Small intestine (tissue), 7 donors: ENCODE measurements around the gene RIMBP2. TPM values are rescaled to one million over a fixed set of nuclear protein-coding genes. Genes with fewer than 3 reads are reported as not detected.

Experiments used
- DNase-seq, 2 donors: peaks; one replicate each; pipeline versions ENCODE4 v3.0.0 to v3.0.0-alpha.2; 2013
- FAIRE-seq: peaks from 2 replicates; lab custom pipeline; 2012; peaks lifted over from hg19 to GRCh38; lab: Jason Lieb, UNC
- H3K27ac ChIP-seq, 3 donors: one replicate each; pipeline ENCODE4 v1.5.1; 2013; ENCODE audit warnings: low read length in 2 of 3, mild to moderate bottlenecking in 2 of 3, control low read depth in 1 of 3, inconsistent platforms in 1 of 3, low read depth in 1 of 3, moderate library complexity in 1 of 3
- H3K27me3 ChIP-seq, 3 donors: one replicate each; pipeline ENCODE4 v1.6.1; 2013; ENCODE audit warnings: low read length in 3 of 3, inconsistent platforms in 1 of 3; ENCODE audit not compliant: control insufficient read depth in 3 of 3, insufficient read depth in 3 of 3
- H3K36me3 ChIP-seq, 3 donors: one replicate each; pipeline ENCODE4 v1.6.1; 2013; ENCODE audit warnings: low read length in 3 of 3, inconsistent platforms in 1 of 3, low read depth in 1 of 3, mild to moderate bottlenecking in 1 of 3, moderate library complexity in 1 of 3; ENCODE audit not compliant: control insufficient read depth in 3 of 3, insufficient read depth in 2 of 3
- H3K4me1 ChIP-seq, 3 donors: one replicate each; pipeline ENCODE4 v1.6.1; 2013; ENCODE audit warnings: low read length in 2 of 3, inconsistent platforms in 1 of 3, low read depth in 1 of 3, mild to moderate bottlenecking in 1 of 3, moderate library complexity in 1 of 3; ENCODE audit not compliant: control insufficient read depth in 3 of 3, insufficient read depth in 2 of 3
- H3K4me3 ChIP-seq, 3 donors: one replicate each; pipeline ENCODE4 v1.5.1; 2013; ENCODE audit warnings: low read length in 3 of 3, control low read depth in 1 of 3, inconsistent platforms in 1 of 3, low read depth in 1 of 3, mild to moderate bottlenecking in 1 of 3, moderate library complexity in 1 of 3
- H3K9me3 ChIP-seq, 2 donors: one replicate each; pipeline ENCODE4 v1.6.1; 2013; ENCODE audit warnings: low read depth in 1 of 2, low read length in 1 of 2; ENCODE audit not compliant: control insufficient read depth in 2 of 2, insufficient read depth in 1 of 2
- WGBS, 3 donors: extraction: QIAGEN DNeasy Blood & Tissue Kit; methylation state at CpG; one replicate each; pipeline ENCODE4 v1.1.7; 2013; 5-methylcytosine and 5-hydroxymethylcytosine counted together
- polyA plus RNA-seq, 4 donors: library from polyadenylated mRNA; stranded (reverse) in 3 of 4; unstranded in 1 of 4; fragments of 200-250 nt in 3 of 4; fragments of 120-200 nt in 1 of 4; gene quantifications; one replicate each; pipeline versions ENCODE4 v1.2.1 to v1.2.3, GENCODE V29; 2013
- donor health status: healthy with polysubstance abuse.
- donor health status: control.
- donor health status: control.
- donor health status: Bipolar disorder and iron deficiency.
- donor health status: healthy.

RIMBP2 gene
- polyA plus RNA-seq, 4 donors, result 0.22 to 12.2 (median 2.3) TPM

GRCh38 chr12:130356222-130356621 is 359.9 kb downstream of the RIMBP2 start:
- Histone ChIP-seq H3K27ac (no peak overlapping the region), H3K9me3 (no peaks in the 10 kb centered on the region), H3K36me3 (no peaks in the 10 kb centered on the region), H3K27me3 (peaks cover 0 to 11% (median 6%) of the 10 kb centered on the region in 3 donors), H3K4me3 (no peak overlapping the region), H3K4me1 (no peaks in the 10 kb centered on the region)
- no peak for FAIRE-seq
- no peak for DNase-seq
- 52 to 80% (median 64%) methylated on average over 8 of the region's 8 CpGs for WGBS, 3 donors

GRCh38 chr12:130354407-130354806 is 361.7 kb downstream of the RIMBP2 start:
- FAIRE-seq (no peak), DNase-seq (no peak)
- Histone ChIP-seq H3K9me3 (no peaks in the 10 kb centered on the region), H3K27me3 (peaks cover 0 to 11% (median 6%) of the 10 kb centered on the region in 3 donors), H3K4me1 (no peaks in the 10 kb centered on the region), H3K36me3 (no peaks in the 10 kb centered on the region), H3K4me3 (no peak overlapping the region), H3K27ac (no peak overlapping the region)
- WGBS, 3 donors, result 67 to 76% (median 69%) methylated on average over 7 of the region's 7 CpGs

GRCh38 chr12:130353081-130353480 is 363.0 kb downstream of the RIMBP2 start:
- FAIRE-seq (no peak), DNase-seq (no peak)
- Histone ChIP-seq H3K4me3 (no peak overlapping the region), H3K27me3 (peaks cover 0 to 8% (median 6%) of the 10 kb centered on the region in 3 donors), H3K27ac (no peak overlapping the region), H3K36me3 (no peaks in the 10 kb centered on the region), H3K9me3 (no peaks in the 10 kb centered on the region), H3K4me1 (no peaks in the 10 kb centered on the region)

DNA sequence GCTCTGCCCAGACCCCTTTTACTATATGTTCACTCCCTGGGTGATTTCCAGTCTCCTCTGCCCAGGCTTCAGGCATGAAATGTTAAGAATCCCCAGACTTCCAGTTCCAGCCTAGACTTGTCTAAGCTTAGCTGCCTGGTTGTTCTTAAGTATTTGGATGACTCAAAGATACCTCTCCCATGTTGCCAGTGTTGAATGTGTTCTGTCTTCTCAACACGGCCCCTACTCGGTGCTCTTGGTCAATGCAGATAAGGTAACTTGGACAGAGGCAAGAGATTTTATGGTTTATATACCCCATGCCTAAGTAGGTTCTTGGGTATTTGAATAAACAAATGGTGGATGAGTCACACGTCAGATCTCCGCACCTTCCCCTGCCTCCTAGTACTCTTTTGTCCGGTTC is 364.8 kb downstream of the RIMBP2 start:
- FAIRE-seq (no peak), DNase-seq (no peak)
- 24 to 59% (median 58%) methylated on average over 5 of the region's 5 CpGs for WGBS, 3 donors
- Histone ChIP-seq H3K36me3 (no peaks in the 10 kb centered on the region), H3K4me3 (no peak overlapping the region), H3K4me1 (no peaks in the 10 kb centered on the region), H3K27me3 (peaks cover 0 to 5% (median 2%) of the 10 kb centered on the region in 3 donors), H3K9me3 (no peaks in the 10 kb centered on the region), H3K27ac (no peak overlapping the region)

GRCh38 chr12:130350715-130351114 is 365.4 kb downstream of the RIMBP2 start:
- FAIRE-seq (no peak), DNase-seq (no peak)
- Histone ChIP-seq H3K9me3 (no peaks in the 10 kb centered on the region), H3K27me3 (peaks cover 0 to 5% (median 2%) of the 10 kb centered on the region in 3 donors), H3K36me3 (no peaks in the 10 kb centered on the region), H3K4me1 (no peaks in the 10 kb centered on the region), H3K27ac (no peak overlapping the region), H3K4me3 (no peak overlapping the region)
- 69 to 77% (median 73%) methylated on average over 2 of the region's 2 CpGs for WGBS, 3 donors

DNA sequence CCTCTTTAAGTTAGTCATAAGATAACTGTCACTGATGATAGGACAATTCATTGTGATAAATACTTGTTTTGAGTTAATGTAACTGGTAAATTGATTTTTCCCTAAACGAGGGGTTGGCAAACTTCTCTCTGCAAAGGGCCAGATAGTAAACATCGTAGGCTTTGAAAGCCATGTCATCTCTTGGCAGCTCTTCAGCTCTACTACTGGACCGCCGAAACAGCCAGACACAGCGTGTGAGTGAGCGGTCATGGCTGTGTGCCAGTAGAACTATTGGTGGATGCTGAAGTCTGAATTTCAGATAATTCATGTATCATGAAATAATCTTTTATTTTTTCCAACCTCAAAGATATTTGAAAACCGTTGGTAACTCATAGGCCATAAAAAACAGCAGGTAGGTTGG is 368.5 kb downstream of the RIMBP2 start:
- Histone ChIP-seq H3K4me3 (no peak overlapping the region), H3K36me3 (no peaks in the 10 kb centered on the region), H3K4me1 (no peaks in the 10 kb centered on the region), H3K9me3 (no peaks in the 10 kb centered on the region), H3K27me3 (peaks cover 0 to 2% (median 0%) of the 10 kb centered on the region in 3 donors), H3K27ac (no peak overlapping the region)
- WGBS, 3 donors, result 59 to 61% (median 60%) methylated on average over 7 of the region's 7 CpGs
- no peak for DNase-seq
- FAIRE-seq, result no peak

Other genes with a start within 250 kb of the RIMBP2 start
- 10 to 100 TPM in 1 of 4 donors, 1 to 10 TPM in 2, under 1 TPM in 1; 0.45 to 10.0 (median 4.5) TPM for gene STX2, start 123.0 kb upstream of the RIMBP2 start, polyA plus RNA-seq
- gene RAN, start 155.8 kb upstream of the RIMBP2 start, polyA plus RNA-seq, result 100 to 1,000 TPM; 241 to 577 (median 378) TPM
- 10 to 100 TPM in 1 of 4 donors, 1 to 10 TPM in 1, under 1 TPM in 1, not detected in 1; 0.54 to 87.7 (median 9.3) TPM for gene ADGRD1, start 237.6 kb upstream of the RIMBP2 start, polyA plus RNA-seq